ENCODE results near the gene BEST1. TPM values are rescaled to one million over a fixed set of nuclear protein-coding genes. Genes with fewer than 3 reads are reported as not detected.
"Not testable (repeated sequence)": the region's sequence is repeated elsewhere in the genome, so short reads cannot be mapped to it uniquely, and the experiment has no call there.

Gene BEST1
- total RNA-seq, 5 donors from 2014 or later (not counting 1 experiment from before 2014, with no cell fraction given) = 0.07 to 0.23 (median 0.13) TPM; not detected in 2

DNA sequence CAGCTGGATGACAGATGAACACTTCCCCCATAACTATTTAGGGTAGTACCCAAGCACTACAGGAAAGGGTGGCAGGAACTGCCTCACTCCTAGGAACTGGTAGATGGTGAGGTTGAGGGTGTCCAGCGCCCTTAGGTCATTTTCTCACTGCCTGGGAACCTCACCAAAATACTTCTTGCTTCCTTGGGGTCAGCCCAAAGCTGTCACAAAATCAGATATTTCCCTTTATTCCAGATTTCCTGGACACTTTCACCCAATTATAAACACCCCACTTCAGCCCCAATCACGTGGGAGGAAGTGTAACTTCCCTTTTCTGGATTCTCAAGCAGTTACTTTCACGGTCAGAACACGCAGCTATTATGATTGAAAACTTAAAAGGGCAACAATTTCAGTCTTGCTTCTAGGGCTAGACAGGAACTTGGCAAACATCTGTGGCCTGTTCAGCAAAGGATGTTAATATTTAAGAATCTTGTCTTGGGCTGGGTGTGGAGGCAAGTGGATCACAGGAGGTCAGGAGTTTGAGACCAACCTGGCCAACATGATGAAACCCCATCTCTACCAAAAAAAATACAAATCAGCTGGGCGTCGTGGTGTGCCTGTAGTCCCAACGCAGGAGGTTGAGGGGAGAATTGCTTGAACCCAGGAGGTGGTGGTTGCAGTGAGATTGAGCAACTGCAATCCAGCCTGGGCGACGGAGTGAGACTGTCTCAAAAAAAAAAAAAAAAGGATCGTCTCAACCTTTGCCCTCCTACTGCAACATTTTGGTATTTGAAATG is 13.3 kb downstream of the BEST1 start:
- no peak overlapping the region for H3K27ac ChIP-seq (ENCODE audit: low read length)
- H3K9me3 ChIP-seq = no peaks in the 10 kb centered on the region
- no peak overlapping the region for H3K4me3 ChIP-seq (ENCODE audit: control insufficient read depth in 1 of 2, extremely low read depth in 1 of 2, low read length in 1 of 2)
- ATAC-seq (replicated peaks in 1 of 4) (peak in 1 of 4 experiments; percentile 3), DNase-seq (peak in 23 of 35 experiments; percentile 20 to 63 (median 33))
- Mint-ChIP-seq H3K27me3 (no peaks in the 10 kb centered on the region), H3K9me3 (no peaks in the 10 kb centered on the region), H3K4me1 (peaks cover 47 to 53% (median 49%) of the 10 kb centered on the region in 3 donors), H3K27ac (peak overlapping the region; percentile 77 to 82), H3K36me3 (peaks cover 32% of the 10 kb centered on the region), H3K4me3 (peak overlapping the region; percentile 93 to 94 (median 94))
- H3K4me1 ChIP-seq (ENCODE audit: control insufficient read depth in 1 of 2, extremely low read depth in 1 of 2, insufficient read depth in 2 of 2, low read length in 2 of 2) = peaks cover 26 to 37% of the 10 kb centered on the region in 2 experiments
- ChIA-PET CTCF (interaction anchor here in 1 of 2 donors (6.5 kb wide), 1 partner anchor 118 kb away, joined by 36 read pairs; no protein-coding TSS in a partner anchor), POLR2A (interaction anchor here (0.6 to 5.4 kb wide), 7 partner anchors 9 to 877 kb away, joined by 3 to 84 read pairs (median 5); no protein-coding TSS in a partner anchor)
- no CpG with 5 or more reads among the region's 10 CpGs for WGBS (ENCODE audit: insufficient coverage)
- peaks cover 8 to 19% of the 10 kb centered on the region in 2 donors for H3K36me3 ChIP-seq (ENCODE audit: control insufficient read depth in 2 of 2, extremely low read depth in 1 of 2, insufficient read depth in 1 of 2, low read length in 1 of 2)
- no peaks in the 10 kb centered on the region for H3K27me3 ChIP-seq (replicated peaks in 1 of 2; ENCODE audit: control insufficient read depth in 2 of 2, extremely low read depth in 1 of 2, insufficient read depth in 2 of 2, low read length in 1 of 2)

DNA sequence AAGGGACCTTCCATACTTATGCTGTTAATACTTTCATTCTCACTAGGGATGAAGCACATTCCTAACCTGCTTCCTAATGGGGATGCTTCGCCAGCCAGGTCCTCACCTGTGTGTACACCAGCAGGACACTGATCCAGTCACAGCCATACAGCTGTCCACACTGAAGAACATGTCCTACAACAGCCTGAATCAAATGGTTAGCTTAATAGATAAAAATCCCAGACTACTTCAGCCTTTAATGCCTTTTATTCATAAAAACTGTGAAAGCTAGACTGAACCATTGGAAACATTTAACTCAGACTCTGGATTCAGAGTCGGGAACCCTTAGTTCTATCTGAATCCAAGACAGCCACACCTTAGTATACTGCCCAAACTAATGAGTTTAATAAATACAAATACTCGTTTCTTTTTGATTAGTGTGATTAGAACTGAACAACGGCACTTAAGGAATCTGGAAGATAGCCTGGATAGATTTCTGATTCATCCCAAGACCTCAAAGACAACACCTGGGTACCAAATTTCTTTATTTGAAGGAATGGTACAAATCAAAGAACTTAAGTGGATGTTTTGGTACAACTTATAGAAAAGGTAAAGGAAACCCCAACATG is 14.0 kb downstream of the BEST1 start:
- H3K4me1 Mint-ChIP-seq = peaks cover 50 to 59% (median 53%) of the 10 kb centered on the region in 3 donors
- CTCF ChIA-PET = interaction anchor here in 1 of 2 donors (6.5 kb wide), 1 partner anchor 117 kb away, joined by 36 read pairs; no protein-coding TSS in a partner anchor
- H3K36me3 Mint-ChIP-seq = peaks cover 32% of the 10 kb centered on the region
- POLR2A ChIA-PET = interaction anchor here (0.6 to 5.4 kb wide), 6 partner anchors 9 to 166 kb away, joined by 3 to 84 read pairs (median 5); no protein-coding TSS in a partner anchor
- H3K27me3 ChIP-seq (replicated peaks in 1 of 2; ENCODE audit: control insufficient read depth in 2 of 2, extremely low read depth in 1 of 2, insufficient read depth in 2 of 2, low read length in 1 of 2) = no peaks in the 10 kb centered on the region
- H3K9me3 Mint-ChIP-seq = no peaks in the 10 kb centered on the region
- H3K36me3 ChIP-seq (ENCODE audit: control insufficient read depth in 2 of 2, extremely low read depth in 1 of 2, insufficient read depth in 1 of 2, low read length in 1 of 2) = peaks cover 8 to 19% of the 10 kb centered on the region in 2 donors
- WGBS (ENCODE audit: insufficient coverage) = 100% methylated on average over 1 of the region's 4 CpGs
- ATAC-seq (replicated peaks in 1 of 4) (peak in 1 of 4 experiments; percentile 0), DNase-seq (peak in 11 of 35 experiments; percentile 16 to 58 (median 33))
- no peak overlapping the region for H3K4me3 ChIP-seq (ENCODE audit: control insufficient read depth in 1 of 2, extremely low read depth in 1 of 2, low read length in 1 of 2)
- no peaks in the 10 kb centered on the region for H3K27me3 Mint-ChIP-seq
- peak overlapping the region; percentile 93 to 94 (median 94) for H3K4me3 Mint-ChIP-seq
- H3K27ac ChIP-seq (ENCODE audit: low read length) = no peak overlapping the region
- peak overlapping the region; percentile 82 to 94 for H3K27ac Mint-ChIP-seq
- peaks cover 28 to 43% of the 10 kb centered on the region in 2 experiments for H3K4me1 ChIP-seq (ENCODE audit: control insufficient read depth in 1 of 2, extremely low read depth in 1 of 2, insufficient read depth in 2 of 2, low read length in 2 of 2)
- no peaks in the 10 kb centered on the region for H3K9me3 ChIP-seq

DNA sequence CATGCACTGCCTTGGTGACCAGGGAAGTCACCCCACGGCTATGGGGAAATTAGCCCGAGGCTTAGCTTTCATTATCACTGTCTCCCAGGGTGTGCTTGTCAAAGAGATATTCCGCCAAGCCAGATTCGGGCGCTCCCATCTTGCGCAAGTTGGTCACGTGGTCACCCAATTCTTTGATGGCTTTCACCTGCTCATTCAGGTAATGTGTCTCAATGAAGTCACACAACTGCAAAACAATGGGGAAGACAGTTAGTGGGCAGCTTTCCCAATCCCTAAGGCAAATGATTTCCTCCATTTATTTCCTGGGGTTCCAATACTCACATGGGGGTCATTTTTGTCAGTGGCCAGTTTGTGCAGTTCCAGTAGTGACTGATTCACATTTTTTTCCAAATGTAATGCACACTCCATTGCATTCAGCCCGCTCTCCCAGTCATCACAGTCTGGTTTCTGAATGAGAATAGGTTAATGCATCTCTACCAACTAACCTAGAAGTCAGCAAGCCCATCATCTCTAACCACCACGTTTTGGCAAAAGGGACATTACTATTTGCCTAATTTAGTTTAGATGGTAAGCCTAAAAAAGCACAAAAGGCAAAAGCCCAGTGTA is 14.6 kb downstream of the BEST1 start:
- ChIA-PET POLR2A (interaction anchor here (0.6 to 5.4 kb wide), 5 partner anchors 17 to 65 kb away, joined by 3 to 84 read pairs (median 7); no protein-coding TSS in a partner anchor), CTCF (interaction anchor here in 1 of 2 donors (6.5 kb wide), 1 partner anchor 117 kb away, joined by 36 read pairs; no protein-coding TSS in a partner anchor)
- 91% methylated on average over 5 of the region's 9 CpGs for WGBS (ENCODE audit: insufficient coverage)
- H3K9me3 ChIP-seq; ATAC-seq (replicated peaks in 1 of 4); H3K4me3 ChIP-seq (ENCODE audit: control insufficient read depth in 1 of 2, extremely low read depth in 1 of 2, low read length in 1 of 2); H3K9me3 Mint-ChIP-seq; H3K27me3 Mint-ChIP-seq; H3K27me3 ChIP-seq (replicated peaks in 1 of 2; ENCODE audit: control insufficient read depth in 2 of 2, extremely low read depth in 1 of 2, insufficient read depth in 2 of 2, low read length in 1 of 2): not testable (repeated sequence)
- Mint-ChIP-seq H3K36me3 (peaks cover 32% of the 10 kb centered on the region), H3K4me3 (peak overlapping the region; percentile 93 to 94 (median 94)), H3K4me1 (peaks cover 54 to 59% (median 56%) of the 10 kb centered on the region in 3 donors), H3K27ac (peak overlapping the region; percentile 82 to 94)
- DNase-seq = peak in 5 of 35 experiments; percentile 21 to 38 (median 33)
- Histone ChIP-seq H3K27ac (ENCODE audit: low read length) (peak overlapping the region; percentile 20), H3K4me1 (ENCODE audit: control insufficient read depth in 1 of 2, extremely low read depth in 1 of 2, insufficient read depth in 2 of 2, low read length in 2 of 2) (peaks cover 28 to 43% of the 10 kb centered on the region in 2 experiments), H3K36me3 (ENCODE audit: control insufficient read depth in 2 of 2, extremely low read depth in 1 of 2, insufficient read depth in 1 of 2, low read length in 1 of 2) (peaks cover 4 to 19% of the 10 kb centered on the region in 2 donors)

DNA sequence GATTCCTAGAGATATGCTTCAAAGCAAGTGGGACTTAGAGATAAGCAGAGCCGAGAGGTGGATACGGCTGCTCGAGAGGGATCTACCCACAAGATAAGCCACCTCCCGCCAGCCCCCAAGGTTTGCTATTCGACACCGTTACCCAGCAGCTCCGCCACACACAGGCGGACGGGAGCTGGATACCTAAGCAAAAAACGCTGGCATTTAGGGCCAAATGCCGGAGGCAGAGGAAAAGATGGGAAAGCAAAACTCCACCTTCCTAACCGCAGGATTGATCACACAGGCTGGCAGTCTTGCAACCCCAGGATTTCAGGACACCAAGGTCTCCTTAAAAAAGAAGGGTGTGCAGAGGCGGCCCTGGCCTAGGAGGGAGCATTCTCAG is 16.6 kb downstream of the BEST1 start:
- ChIA-PET CTCF (interaction anchor here in 1 of 2 donors (2.1 to 6.5 kb wide), 2 partner anchors 58 to 115 kb away, joined by 8 to 36 read pairs; no protein-coding TSS in a partner anchor), POLR2A (interaction anchor here (0.5 to 5.4 kb wide), 5 partner anchors 14 to 115 kb away, joined by 3 to 84 read pairs (median 4); no protein-coding TSS in a partner anchor)
- peaks cover 32% of the 10 kb centered on the region for H3K36me3 Mint-ChIP-seq
- H3K9me3 Mint-ChIP-seq = no peaks in the 10 kb centered on the region
- H3K4me1 Mint-ChIP-seq = peaks cover 67 to 71% (median 67%) of the 10 kb centered on the region in 3 donors
- Histone ChIP-seq H3K4me1 (ENCODE audit: control insufficient read depth in 1 of 2, extremely low read depth in 1 of 2, insufficient read depth in 2 of 2, low read length in 2 of 2) (peaks cover 28 to 47% of the 10 kb centered on the region in 2 experiments), H3K27ac (ENCODE audit: low read length) (peak overlapping the region; percentile 91), H3K4me3 (ENCODE audit: control insufficient read depth in 1 of 2, extremely low read depth in 1 of 2, low read length in 1 of 2) (peak overlapping the region; percentile 85 to 100), H3K36me3 (ENCODE audit: control insufficient read depth in 2 of 2, extremely low read depth in 1 of 2, insufficient read depth in 1 of 2, low read length in 1 of 2) (peaks cover 4 to 19% of the 10 kb centered on the region in 2 donors), H3K9me3 (no peaks in the 10 kb centered on the region), H3K27me3 (replicated peaks in 1 of 2; ENCODE audit: control insufficient read depth in 2 of 2, extremely low read depth in 1 of 2, insufficient read depth in 2 of 2, low read length in 1 of 2) (no peaks in the 10 kb centered on the region)
- DNase-seq (peak in 28 of 35 experiments; percentile 9 to 63 (median 42)), ATAC-seq (replicated peaks in 1 of 4) (peak in 2 of 4 experiments; percentile 13 to 14)
- WGBS (ENCODE audit: insufficient coverage) = 0% methylated on average over 8 of the region's 13 CpGs
- peak overlapping the region; percentile 93 to 94 (median 94) for H3K4me3 Mint-ChIP-seq
- no peaks in the 10 kb centered on the region for H3K27me3 Mint-ChIP-seq
- H3K27ac Mint-ChIP-seq = peak overlapping the region; percentile 89 to 94

DNA sequence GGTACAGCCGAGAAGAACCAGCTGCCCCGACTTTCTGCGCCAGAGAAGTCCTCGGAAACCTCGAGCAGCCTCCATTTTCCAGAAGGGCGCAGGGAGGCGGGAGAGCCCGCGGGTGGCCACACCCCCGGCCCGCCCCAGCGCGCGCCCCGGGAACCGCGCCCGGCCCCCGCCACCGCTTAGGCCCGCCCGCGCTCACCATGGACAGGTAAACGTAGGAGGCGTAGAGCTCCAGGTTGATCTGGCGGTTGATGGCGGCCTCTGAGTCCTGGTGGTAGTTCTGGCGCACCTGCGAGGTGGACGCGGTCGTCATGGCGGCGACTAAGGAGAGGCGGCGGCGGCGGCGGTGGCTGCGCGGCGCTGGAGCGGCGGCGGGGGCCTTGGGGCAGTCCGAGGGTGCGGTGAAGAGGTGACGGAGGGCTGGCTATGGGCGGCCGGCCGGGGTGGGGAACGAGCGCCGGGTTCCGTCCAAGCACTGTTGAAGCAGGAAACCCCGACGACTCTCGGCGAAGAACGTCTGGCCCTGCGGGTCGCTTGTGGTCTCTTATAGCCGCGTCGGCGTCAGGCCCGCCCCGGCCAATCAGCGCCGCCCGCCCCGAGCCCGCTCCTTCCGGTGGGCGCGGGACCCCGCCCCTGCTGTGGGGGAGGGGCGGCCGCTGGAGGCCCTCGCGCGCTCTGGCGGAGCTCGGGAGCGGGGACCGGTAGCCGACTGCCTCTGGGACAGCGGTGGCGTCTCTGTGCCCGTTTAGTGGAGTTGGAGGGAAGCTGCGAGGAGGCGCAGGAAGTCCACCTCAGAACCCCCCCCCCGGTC is 17.2 kb downstream of the BEST1 start, which contains the start of gene FTH1:
Gene FTH1 (minus strand): TSS at position 519 of the 808 bp plus-strand sequence. CDS start 209 bp downstream, at position 310.
- H3K36me3 Mint-ChIP-seq = peaks cover 32% of the 10 kb centered on the region
- ATAC-seq (replicated peaks in 1 of 4) = peak; percentile 81 to 92 (median 88)
- H3K27me3 Mint-ChIP-seq = no peaks in the 10 kb centered on the region

More for the DNA sequence above, 17.2 kb downstream of the BEST1 start, which contains the start of gene FTH1:
- peak; percentile 82 to 95 (median 89) for DNase-seq
- Mint-ChIP-seq H3K4me1 (peaks cover 64 to 72% (median 67%) of the 10 kb centered on the region in 3 donors), H3K4me3 (peak within 1 kb of the TSS; percentile 93 to 94 (median 94)), H3K27ac (peak within 1 kb of the TSS; percentile 95 to 97), H3K9me3 (no peaks in the 10 kb centered on the region)
- H3K27ac ChIP-seq (ENCODE audit: low read length) = peak within 1 kb of the TSS; percentile 91
- 2% methylated on average over 85 of the region's 93 CpGs for WGBS (ENCODE audit: insufficient coverage)
- H3K27me3 ChIP-seq (replicated peaks in 1 of 2; ENCODE audit: control insufficient read depth in 2 of 2, extremely low read depth in 1 of 2, insufficient read depth in 2 of 2, low read length in 1 of 2) = no peaks in the 10 kb centered on the region
- POLR2A ChIA-PET = interaction anchor here (0.5 to 5.4 kb wide), 14 partner anchors 10 to 683 kb away, joined by 3 to 84 read pairs (median 4); no protein-coding TSS in a partner anchor
- H3K9me3 ChIP-seq = no peaks in the 10 kb centered on the region
- CTCF ChIA-PET = interaction anchor here (0.7 to 6.5 kb wide), 6 partner anchors 17 to 141 kb away, joined by 3 to 36 read pairs (median 5); partner anchors contain the start of gene BEST1 (in 1 of the 2)
- peak within 1 kb of the TSS; percentile 85 to 100 for H3K4me3 ChIP-seq (ENCODE audit: control insufficient read depth in 1 of 2, extremely low read depth in 1 of 2, low read length in 1 of 2)
- peaks cover 4 to 19% of the 10 kb centered on the region in 2 donors for H3K36me3 ChIP-seq (ENCODE audit: control insufficient read depth in 2 of 2, extremely low read depth in 1 of 2, insufficient read depth in 1 of 2, low read length in 1 of 2)
- H3K4me1 ChIP-seq (ENCODE audit: control insufficient read depth in 1 of 2, extremely low read depth in 1 of 2, insufficient read depth in 2 of 2, low read length in 2 of 2) = peaks cover 31 to 52% of the 10 kb centered on the region in 2 experiments
